Loucy (cell line): ENCODE measurements around the gene SLC16A4.

Source experiments
- EZH2phosphoT487 ChIP-seq: fragments of 200-600 bp; IDR thresholded peaks from 2 replicates; pipeline ENCODE4 v1.6.1; 2018; ENCODE audit warnings: antibody characterized with exemption, mild to moderate bottlenecking, moderate library complexity, borderline replicate concordance
- TF ChIP-seq, protein P1 (sequence below): fragments of 200-600 bp; sonication (generic); conservative IDR thresholded peaks from 2 replicates; pipeline ENCODE4 v1.5.1; 2014; ENCODE audit warnings: mild to moderate bottlenecking, antibody characterized with exemption, low read length

GRCh38 chr1:110411173-110411735, 20.4 kb upstream of the SLC16A4 start:
- TF ChIP-seq, protein P1, sequence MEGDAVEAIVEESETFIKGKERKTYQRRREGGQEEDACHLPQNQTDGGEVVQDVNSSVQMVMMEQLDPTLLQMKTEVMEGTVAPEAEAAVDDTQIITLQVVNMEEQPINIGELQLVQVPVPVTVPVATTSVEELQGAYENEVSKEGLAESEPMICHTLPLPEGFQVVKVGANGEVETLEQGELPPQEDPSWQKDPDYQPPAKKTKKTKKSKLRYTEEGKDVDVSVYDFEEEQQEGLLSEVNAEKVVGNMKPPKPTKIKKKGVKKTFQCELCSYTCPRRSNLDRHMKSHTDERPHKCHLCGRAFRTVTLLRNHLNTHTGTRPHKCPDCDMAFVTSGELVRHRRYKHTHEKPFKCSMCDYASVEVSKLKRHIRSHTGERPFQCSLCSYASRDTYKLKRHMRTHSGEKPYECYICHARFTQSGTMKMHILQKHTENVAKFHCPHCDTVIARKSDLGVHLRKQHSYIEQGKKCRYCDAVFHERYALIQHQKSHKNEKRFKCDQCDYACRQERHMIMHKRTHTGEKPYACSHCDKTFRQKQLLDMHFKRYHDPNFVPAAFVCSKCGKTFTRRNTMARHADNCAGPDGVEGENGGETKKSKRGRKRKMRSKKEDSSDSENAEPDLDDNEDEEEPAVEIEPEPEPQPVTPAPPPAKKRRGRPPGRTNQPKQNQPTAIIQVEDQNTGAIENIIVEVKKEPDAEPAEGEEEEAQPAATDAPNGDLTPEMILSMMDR = no peak
- TF ChIP-seq EZH2phosphoT487 = no peak
